ENCODE measurements around the gene FJX1. TPM values are rescaled to one million over a fixed set of nuclear protein-coding genes. Genes with fewer than 3 reads are reported as not detected.
A peak's percentile ranks its signal among the peaks of the same experiment; 100 is the strongest.

The FJX1 gene, protein sequence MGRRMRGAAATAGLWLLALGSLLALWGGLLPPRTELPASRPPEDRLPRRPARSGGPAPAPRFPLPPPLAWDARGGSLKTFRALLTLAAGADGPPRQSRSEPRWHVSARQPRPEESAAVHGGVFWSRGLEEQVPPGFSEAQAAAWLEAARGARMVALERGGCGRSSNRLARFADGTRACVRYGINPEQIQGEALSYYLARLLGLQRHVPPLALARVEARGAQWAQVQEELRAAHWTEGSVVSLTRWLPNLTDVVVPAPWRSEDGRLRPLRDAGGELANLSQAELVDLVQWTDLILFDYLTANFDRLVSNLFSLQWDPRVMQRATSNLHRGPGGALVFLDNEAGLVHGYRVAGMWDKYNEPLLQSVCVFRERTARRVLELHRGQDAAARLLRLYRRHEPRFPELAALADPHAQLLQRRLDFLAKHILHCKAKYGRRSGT
- total RNA-seq (1 to 10 TPM in 3 of 4 donors, under 1 TPM in 1; 0.75 to 4.0 (median 3.1) TPM), polyA plus RNA-seq (1 to 10 TPM in 1 of 3 donors, under 1 TPM in 2; 0.60 to 8.0 (median 0.96) TPM)
- long read RNA-seq, donor 1, transcript FJX1-201 (1 exons, 2,450 nt): major isoform, 13 of 13 reads
- long read RNA-seq, donor 1, partial matches to known transcripts: 0 of 13 reads
- long read RNA-seq, donor 1, other reads (novel, unspliced or antisense): 0 of 13 reads
- long read RNA-seq, donor 2, transcript FJX1-201 (1 exons, 2,450 nt): major isoform, 12 of 12 reads
- long read RNA-seq, donor 2, partial matches to known transcripts: 0 of 12 reads
- long read RNA-seq, donor 2, other reads (novel, unspliced or antisense): 0 of 12 reads

DNA sequence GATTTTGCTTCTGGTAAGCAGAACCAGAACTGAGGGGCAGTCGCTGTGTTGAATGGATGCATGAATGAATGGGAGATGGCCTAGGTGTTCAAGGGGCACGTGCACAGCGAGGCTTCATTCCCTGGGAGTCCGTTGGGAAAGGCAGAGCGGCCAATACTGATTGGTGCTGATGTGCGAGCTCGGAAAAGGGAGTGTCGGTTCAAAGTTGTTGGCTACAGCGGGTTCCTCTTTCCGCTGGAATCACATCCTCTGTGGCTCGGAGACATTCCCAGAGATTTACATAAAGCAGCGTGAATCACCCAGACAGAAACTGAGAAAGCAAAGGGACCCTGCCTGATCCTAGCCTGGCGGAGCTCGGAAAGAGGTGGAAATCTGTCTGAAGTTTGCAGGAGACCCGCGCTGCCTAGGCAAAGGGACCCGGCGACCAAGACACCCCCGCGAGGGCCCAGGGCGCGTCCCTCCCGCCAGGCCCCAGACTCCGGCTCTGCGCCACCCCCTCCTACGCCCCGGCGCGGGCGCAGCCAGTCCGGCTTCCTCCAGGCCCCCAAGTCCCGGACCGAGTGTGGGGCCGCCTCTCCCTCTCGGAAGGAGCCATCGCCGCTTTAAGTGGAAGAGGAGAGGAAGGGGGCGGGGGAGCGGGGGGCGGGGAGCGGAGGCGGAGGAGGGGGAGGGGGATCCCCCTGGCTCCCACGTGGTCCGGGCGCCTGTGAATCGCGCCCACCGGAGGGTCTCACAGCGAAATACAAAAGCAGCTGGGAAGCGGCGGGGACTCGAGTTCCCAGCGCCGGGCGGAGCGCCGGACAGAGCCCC is at the start of gene FJX1:
FJX1 (plus strand) TSS at position 774 of the 810 bp plus-strand sequence. CDS start 177 bp downstream, outside the sequence.
- ATAC-seq (peak; percentile 31 to 72 (median 60)), DNase-seq (peak; percentile 66 to 70)
- no peaks in the 10 kb centered on the region for H3K4me1 ChIP-seq
- no peaks in the 10 kb centered on the region for H3K36me3 ChIP-seq (ENCODE audit: insufficient read depth in 1 of 2, low read depth in 1 of 2)
- H3K9me3 ChIP-seq: no peaks in the 10 kb centered on the region
- TF ChIP-seq, protein P1, sequence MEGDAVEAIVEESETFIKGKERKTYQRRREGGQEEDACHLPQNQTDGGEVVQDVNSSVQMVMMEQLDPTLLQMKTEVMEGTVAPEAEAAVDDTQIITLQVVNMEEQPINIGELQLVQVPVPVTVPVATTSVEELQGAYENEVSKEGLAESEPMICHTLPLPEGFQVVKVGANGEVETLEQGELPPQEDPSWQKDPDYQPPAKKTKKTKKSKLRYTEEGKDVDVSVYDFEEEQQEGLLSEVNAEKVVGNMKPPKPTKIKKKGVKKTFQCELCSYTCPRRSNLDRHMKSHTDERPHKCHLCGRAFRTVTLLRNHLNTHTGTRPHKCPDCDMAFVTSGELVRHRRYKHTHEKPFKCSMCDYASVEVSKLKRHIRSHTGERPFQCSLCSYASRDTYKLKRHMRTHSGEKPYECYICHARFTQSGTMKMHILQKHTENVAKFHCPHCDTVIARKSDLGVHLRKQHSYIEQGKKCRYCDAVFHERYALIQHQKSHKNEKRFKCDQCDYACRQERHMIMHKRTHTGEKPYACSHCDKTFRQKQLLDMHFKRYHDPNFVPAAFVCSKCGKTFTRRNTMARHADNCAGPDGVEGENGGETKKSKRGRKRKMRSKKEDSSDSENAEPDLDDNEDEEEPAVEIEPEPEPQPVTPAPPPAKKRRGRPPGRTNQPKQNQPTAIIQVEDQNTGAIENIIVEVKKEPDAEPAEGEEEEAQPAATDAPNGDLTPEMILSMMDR (IDR thresholded peaks at IDR 0.05): no peak
- intact Hi-C loops (cut with DNase I): loop anchor here (2.0 to 10.0 kb wide), 11 partner anchors 45 to 874 kb away; partner anchors contain the start of gene TRIM44 (in 1 of the 2)
- peaks cover 0 to 15% (median 0%) of the 10 kb centered on the region in 3 donors for H3K27me3 ChIP-seq (ENCODE audit: insufficient read depth in 3 of 3, low read length in 2 of 3)
- 7 to 11% (median 10%) methylated on average over 30 to 53 of the region's 57 CpGs for WGBS, 3 donors
- peak within 1 kb of the TSS; percentile 47 for H3K27ac ChIP-seq
- H3K4me3 ChIP-seq: peak within 1 kb of the TSS; percentile 74

DNA sequence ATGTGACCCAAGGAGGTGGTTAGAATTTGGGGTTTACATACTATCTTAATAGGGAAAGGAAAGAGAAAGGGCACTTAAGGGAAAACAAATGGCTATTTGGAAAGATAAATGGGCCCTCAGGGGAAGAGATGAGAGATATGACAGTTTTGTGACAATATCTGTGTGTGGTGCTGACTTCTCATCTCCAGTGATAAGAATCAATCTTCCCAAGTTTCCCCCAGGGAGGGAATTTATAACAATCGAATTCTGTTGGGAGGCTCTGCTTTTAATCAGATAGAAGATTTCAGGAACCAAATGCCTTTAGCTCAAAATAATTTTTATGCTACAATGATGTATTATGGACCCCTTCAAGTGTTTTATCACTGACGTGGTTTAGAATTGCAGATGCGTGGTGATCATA is 46.6 kb upstream of the FJX1 start:
- Histone ChIP-seq H3K27me3 (ENCODE audit: insufficient read depth in 3 of 3, low read length in 2 of 3) (no peaks in the 10 kb centered on the region), H3K4me3 (no peak overlapping the region), H3K36me3 (ENCODE audit: insufficient read depth in 1 of 2, low read depth in 1 of 2) (no peaks in the 10 kb centered on the region), H3K27ac (no peak overlapping the region), H3K4me1 (no peaks in the 10 kb centered on the region), H3K9me3 (no peaks in the 10 kb centered on the region)
- TF ChIP-seq, protein P1 (IDR thresholded peaks at IDR 0.05): no peak
- DNase-seq: no peak
- WGBS, 3 donors: 73 to 79% (median 76%) methylated on average over 3 of the region's 3 CpGs
- intact Hi-C loops (cut with DNase I): no loop called here
- no peak for ATAC-seq

DNA sequence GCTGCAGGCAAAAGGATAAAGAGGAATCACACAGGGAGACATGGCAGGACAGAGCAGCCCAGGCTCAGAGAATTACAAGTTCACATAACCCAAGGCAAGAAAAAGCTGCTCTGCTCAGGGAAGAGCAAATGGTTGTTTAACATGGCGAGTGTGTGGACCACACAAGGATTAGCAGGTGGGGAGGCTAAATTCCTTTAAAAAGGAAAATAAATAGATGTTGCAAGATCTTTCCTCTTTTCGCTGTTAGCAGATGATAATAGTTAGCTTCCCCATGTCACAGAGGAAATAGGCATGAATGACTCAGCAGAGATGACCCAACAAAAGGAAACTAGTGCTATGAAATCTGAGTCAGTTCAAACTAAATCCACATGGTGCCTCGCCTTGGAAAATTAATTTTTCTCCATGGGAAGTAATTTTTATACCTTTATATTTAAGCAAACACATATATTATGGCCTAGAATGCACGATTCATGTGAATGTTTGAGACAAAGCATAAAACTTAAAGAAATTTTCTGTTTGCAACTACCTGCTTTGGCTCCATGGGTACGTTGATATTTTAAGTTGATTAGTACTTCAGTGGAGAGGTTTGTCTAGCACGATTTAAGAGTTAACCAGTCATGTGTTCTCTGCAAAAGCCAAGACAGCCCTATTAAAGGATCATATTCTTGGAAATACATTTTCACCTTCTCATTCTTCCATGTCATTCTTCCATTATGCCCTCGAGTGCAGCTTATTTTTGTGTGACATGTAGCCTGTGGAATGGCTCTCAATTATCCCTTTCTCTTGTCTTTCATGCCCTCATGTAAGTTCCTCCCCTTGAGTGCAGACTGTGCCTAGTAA is 38.5 kb upstream of the FJX1 start:
- intact Hi-C loops (cut with DNase I): no loop called here
- TF ChIP-seq, protein P1 (IDR thresholded peaks at IDR 0.05): no peak
- H3K4me3 ChIP-seq: no peak overlapping the region
- no peaks in the 10 kb centered on the region for H3K36me3 ChIP-seq (ENCODE audit: insufficient read depth in 1 of 2, low read depth in 1 of 2)
- H3K27me3 ChIP-seq (ENCODE audit: insufficient read depth in 3 of 3, low read length in 2 of 3): peaks cover 0 to 6% (median 0%) of the 10 kb centered on the region in 3 donors
- WGBS, 3 donors: 58 to 69% (median 66%) methylated on average over 7 of the region's 7 CpGs
- DNase-seq: no peak
- ATAC-seq: peak in 3 of 4 donors; percentile 28 to 51 (median 29)
- H3K4me1 ChIP-seq: no peaks in the 10 kb centered on the region
- no peaks in the 10 kb centered on the region for H3K9me3 ChIP-seq
- no peak overlapping the region for H3K27ac ChIP-seq

DNA sequence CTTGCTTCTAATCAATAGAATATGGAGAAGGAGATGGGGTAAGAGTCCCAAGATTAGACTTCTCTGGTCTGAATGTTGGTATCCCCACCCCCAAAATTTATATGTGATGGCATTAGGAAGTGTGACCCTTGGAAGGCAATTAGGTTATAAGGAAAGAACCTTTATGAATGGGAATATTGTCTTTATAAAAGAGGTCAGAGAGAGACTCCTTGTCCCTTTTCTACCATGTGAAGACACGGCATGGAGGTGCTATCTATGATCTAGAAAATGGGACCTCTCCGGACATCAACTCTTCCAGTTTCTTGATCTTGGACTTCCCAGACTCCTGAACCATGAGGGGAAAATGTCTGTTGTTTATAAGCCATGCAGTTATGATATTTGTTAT is 37.9 kb upstream of the FJX1 start:
- no peak overlapping the region for H3K4me3 ChIP-seq
- no peaks in the 10 kb centered on the region for H3K36me3 ChIP-seq (ENCODE audit: insufficient read depth in 1 of 2, low read depth in 1 of 2)
- 94 to 100% (median 94%) methylated on average over 2 of the region's 2 CpGs for WGBS, 3 donors
- H3K4me1 ChIP-seq: no peaks in the 10 kb centered on the region
- H3K9me3 ChIP-seq: no peaks in the 10 kb centered on the region
- no peak for DNase-seq
- intact Hi-C loops (cut with DNase I): no loop called here
- H3K27ac ChIP-seq: no peak overlapping the region
- ATAC-seq: no peak
- peaks cover 0 to 12% (median 4%) of the 10 kb centered on the region in 3 donors for H3K27me3 ChIP-seq (ENCODE audit: insufficient read depth in 3 of 3, low read length in 2 of 3)
- TF ChIP-seq, protein P1 (IDR thresholded peaks at IDR 0.05): no peak

Measured in psoas muscle (tissue), 8 donors.